AG08396 (cell line): Measurements from ENCODE around the gene VCP.
"Not testable (repeated sequence)": the region's sequence is repeated elsewhere in the genome, so short reads cannot be mapped to it uniquely, and the experiment has no call there.

Experiments used
- DNase-seq: peaks from one replicate; pipeline ENCODE4 v3.0.0; 2012; ENCODE audit warnings: low spot score, mixed read lengths

The VCP gene

DNA sequence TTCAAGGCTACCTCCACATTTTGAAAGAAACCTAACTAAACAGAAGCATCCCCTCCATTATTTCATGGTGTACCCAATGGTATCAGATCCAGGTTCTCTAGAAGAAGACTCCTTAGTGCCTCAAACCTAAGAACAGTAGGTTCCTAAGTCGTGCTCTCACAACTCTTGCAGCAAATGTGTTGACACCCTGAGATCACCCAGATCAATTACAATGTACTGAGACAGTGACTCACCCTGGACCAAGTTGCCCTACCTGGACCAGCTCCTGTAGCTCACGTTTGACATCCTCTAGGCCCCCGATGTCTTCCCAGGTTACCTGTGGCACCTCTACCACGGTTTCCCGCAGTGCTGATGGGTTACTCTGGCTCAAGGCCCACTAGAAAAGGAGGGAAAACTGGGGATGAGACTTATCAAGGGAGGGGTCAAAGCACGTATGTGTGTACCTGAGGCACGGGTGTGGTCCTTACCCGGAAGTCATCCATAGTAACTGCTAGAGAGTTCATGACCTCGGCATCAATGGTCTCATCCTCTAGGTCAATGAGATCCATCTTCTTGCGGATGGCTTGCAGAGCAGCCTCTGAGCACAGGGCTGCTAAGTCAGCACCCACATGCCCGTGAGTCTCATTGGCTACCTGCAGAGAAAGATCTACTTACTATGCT lies 11.7 kb downstream of the VCP start:
- DNase-seq: no peak

DNA sequence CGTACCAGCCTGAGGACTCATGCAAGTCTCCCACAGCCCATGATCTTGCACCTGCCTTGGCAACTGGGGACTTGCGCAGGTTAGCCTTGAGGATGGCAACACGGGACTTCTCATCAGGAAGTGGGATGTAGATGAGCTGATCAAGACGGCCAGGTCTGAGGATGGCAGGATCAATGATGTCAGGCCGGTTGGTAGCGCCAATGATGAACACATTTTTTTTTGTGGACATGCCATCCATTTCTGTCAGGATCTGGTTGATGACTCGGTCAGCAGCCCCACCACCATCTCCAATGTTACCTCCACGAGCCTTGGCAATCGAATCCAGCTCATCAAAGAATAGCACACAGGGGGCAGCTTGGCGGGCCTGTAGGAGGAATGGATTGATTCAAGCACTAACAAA lies 13.0 kb downstream of the VCP start:
- DNase-seq: no peak

GRCh38 chr9:35057271-35057620 lies 15.2 kb downstream of the VCP start:
- no peak for DNase-seq

DNA sequence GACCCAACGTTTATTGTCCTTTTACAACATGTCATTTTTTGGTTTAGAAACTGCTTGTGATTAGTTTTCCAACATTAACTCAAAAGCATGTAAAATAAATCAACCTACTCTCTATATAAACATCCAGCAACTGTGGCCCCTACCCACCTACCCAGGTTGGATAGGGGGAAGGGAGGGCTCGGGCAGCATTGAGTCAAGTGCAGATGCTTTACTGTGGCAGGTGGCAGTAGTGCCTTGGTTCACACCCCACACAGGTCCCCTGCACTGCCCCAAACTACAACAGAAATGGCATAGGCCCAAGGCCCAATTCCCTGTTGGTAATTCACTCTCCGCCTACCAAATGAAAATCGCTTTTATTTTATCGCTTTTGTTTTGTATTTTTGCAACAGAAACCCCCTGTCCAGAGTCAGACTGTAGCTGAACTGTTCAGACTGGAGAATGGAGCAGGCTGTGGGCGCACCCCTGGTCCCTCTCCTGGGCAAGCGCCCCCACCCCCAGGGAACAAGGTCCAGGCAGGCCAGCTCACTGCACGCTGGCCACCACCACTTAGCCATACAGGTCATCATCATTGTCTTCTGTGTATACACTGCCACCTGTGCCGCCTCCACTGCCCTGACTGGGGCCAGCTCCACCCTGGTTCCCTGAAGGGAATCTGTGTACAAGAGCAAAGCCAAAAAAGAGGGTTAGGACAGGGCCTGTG lies 15.7 kb downstream of the VCP start:
- no peak for DNase-seq

DNA sequence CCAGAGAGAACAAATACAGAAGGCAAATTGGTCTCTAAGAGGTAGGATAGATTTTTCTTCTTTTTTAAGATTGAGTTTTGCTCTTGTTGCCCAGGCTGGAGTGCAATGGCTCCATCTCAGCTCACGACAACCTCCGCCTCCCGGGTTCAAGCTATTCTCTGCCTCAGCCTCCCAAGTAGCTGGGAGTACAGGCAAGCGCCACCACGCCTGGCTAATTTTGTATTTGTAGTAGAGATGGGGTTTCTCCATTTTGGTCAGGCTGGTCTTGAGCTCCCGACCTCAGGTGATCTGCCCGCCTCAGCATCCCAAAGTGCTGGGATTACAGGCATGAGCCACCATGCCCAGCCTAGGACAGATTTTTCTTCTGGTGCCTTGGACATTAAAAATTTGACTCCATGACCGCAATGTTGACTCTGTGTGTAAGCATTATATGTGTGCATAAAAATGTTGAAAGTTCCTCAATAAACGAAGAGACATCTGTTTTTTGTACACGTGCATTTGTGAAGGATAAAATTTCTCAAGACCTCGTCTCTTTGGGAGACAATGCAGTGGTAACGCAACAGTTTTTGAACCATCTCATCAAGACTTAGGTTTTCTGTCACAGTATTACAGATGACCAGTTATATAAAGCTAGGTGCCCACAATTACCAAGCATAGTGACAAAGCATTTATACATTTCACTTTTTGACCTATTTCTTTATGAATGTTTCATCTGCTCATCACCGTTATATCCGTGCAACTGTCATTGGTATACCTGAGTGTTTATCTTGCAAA lies 17.4 kb downstream of the VCP start:
- DNase-seq: no peak

DNA sequence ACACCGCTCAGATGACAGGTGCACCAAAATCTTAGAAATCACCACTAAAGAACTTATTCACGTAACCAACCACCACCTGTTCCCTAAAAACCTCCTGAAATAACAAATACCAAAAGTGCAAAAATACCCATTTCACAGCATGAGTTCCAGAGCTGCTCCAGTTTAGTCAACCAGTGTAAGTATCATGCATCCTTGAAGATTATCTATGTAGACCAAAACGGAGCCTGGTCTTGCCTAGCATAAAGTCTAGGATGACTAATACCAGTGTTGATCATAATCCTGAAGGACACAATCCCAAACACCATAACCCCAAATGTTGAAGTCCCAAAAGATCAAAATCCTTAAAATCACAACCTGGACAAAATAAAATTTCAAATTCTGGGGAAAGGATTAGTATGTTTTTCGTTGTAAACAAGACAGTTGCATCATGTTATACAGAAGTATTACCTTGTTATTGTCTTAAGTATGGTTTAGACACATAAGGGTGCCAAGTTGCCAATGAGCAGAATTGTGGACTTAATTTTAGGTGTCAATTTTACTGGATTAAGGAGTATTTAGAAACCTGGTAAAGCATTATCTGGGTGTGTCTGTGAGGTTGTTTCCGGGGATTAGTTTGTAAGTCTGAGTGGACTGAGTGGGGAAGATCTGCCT lies 18.1 kb downstream of the VCP start:
- DNase-seq: no peak

DNA sequence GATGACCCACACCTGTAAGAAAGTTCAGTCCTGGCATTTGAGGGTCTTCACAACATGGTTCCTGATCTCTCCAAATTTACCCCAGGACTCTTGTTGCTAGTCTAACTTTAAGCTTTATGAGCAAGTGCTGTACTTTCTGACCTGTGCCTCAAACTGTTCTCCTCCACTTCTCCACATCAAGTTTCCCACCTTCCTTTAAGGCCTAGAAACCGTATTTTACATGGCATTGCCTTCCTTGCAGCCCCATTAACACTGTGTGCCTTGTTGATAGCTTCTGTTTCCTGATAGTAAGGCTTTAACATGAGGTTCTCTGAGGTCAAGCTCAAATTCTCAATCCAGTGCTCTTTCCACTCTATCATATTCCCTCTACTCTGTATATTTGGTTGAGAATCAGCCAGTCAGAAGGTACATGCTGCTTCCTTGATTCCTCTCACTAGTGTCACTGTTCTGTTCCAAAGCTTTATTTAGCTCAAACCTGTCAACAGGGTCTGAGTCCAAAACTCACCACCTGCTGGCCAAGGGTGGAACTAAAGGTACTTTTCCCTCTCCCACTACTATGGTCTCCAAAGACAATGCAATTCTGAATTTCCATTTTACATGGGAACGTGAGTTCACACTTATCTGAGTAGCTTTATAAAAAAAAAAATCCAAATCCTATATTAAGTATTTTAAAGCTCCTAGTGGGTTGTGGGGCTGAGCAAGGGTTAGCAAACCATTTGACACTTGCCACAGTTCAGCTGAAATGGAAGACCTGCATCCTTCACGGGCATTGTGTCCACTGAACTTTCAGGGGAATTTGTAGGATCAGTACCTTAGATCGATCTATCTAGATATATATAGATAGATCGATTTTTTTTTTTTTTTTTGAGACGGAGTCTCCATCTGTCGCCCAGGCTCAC lies 21.1 kb downstream of the VCP start:
- peak; percentile 55 for DNase-seq

DNA sequence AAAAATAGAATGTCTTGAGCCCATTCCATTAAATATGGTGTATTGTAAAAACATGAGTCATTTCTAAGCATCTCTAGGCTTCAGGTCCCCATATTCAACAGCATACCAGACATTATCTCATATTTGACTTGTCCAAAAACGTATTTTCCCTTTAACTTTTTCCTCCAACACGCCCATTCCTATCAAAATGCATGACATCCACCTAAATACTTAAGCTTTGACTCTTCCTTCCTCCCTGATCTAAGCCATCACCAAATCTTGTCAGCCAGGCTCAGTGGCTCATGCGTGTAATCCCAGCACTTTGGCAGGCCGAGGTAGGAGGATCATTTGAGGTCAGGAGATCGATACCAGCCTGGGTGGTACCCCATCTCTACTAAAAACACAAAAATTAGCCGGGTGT lies 23.9 kb downstream of the VCP start:
- DNase-seq: no peak

- DNase-seq: no peak
Observed at GRCh38 chr9:35044071-35044470, 28.4 kb downstream of the VCP start.

GRCh38 chr9:35042891-35043545 lies 29.4 kb downstream of the VCP start:
- DNase-seq: no peak

GRCh38 chr9:35042081-35042604 lies 30.3 kb downstream of the VCP start:
- peak; percentile 43 for DNase-seq

GRCh38 chr9:35035851-35036701 lies 36.3 kb downstream of the VCP start:
- peak; percentile 53 for DNase-seq

- DNase-seq: no peak
Observed at GRCh38 chr9:35033101-35033500, 39.3 kb downstream of the VCP start.

- no peak for DNase-seq
Observed at GRCh38 chr9:35029852-35030251, 42.6 kb downstream of the VCP start.

GRCh38 chr9:35029241-35029640 lies 43.2 kb downstream of the VCP start:
- no peak for DNase-seq

DNA sequence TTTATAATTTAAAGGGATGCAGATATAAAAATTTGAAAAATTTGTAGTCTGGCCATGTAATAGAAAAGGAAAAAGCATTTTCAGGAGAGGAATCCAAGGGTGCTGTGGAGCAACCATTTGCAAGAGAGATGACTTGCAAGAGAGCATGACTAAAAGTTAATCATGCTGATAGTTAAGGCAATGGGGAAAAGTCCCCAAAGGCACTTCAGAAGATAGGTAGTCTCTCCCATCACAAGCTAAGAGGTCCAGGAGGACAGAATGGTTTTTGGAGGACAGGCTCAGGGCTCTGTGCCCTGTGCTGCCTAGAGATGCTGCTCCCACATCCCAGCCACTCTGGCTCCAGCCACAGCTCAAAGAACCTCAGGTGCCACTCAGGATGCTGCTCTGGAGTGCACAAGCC lies 44.1 kb downstream of the VCP start:
- DNase-seq: no peak

DNA sequence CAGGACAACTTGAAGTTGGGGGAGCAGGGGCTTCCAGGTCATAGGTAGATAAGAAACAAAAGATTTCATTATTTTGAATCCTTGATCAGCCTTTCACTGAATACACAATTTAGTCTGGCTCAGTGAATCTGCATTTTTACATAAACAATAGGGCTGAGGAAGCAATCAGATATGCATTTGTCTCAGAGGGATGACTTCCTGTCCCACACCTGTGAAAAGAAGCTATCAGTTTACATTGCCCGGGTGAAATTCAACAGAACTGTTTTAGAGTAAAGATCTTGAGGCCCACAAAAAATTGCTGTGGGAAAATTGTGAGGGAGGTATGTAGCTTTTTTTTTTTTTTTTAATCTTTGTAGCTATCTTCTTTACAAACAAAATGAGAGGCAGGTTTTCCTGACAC lies 44.6 kb downstream of the VCP start:
- no peak for DNase-seq

GRCh38 chr9:35027374-35027773 lies 45.1 kb downstream of the VCP start:
- no peak for DNase-seq

DNA sequence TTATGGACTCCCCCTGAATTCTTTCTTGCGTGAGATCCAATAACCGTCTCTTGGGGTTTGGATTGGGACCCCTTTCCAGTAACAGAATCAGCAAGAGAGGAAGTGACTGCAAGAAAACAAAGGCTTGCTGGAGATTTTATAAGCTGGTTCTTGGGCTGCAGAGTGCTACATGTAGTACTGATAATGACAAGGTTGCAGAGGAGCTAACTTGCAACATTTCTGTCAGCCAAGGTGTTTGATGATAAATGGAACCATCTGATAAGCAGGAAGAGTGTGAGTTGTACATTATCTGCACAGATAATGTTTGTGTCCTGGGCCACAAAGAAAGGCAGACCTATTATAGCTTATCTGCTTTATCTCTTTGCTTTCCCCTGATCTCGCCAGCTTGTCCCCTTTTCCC lies 45.8 kb downstream of the VCP start:
- DNase-seq: no peak

- DNase-seq: not testable (repeated sequence)
Observed at GRCh38 chr9:35023443-35023842, 49.0 kb downstream of the VCP start.
